ENCODE data around the gene ATP6V1C2.
"Not testable (repeated sequence)": the region's sequence is repeated elsewhere in the genome, so short reads cannot be mapped to it uniquely, and the experiment has no call there.

Gene ATP6V1C2

GRCh38 chr2:10777842-10778723 is 56.7 kb downstream of the ATP6V1C2 start:
- Histone ChIP-seq H3K27me3 (ENCODE audit: insufficient read depth, low read length) (no peaks in the 10 kb centered on the region), H3K27ac (ENCODE audit: low read depth, low read length) (no peak overlapping the region), H3K9ac (ENCODE audit: low read depth, low read length) (no peak overlapping the region), H3K4me1 (ENCODE audit: insufficient read depth, low read length) (peaks cover 4% of the 10 kb centered on the region; the same call in 1 of the 2 replicates), H3K36me3 (ENCODE audit: insufficient read depth, low read length) (peaks cover 45% of the 10 kb centered on the region), H3K9me3 (ENCODE audit: insufficient read depth, low read depth, low read length) (no peaks in the 10 kb centered on the region), H3K4me3 (ENCODE audit: low read length) (no peak overlapping the region)
- 92% methylated on average over 27 of the region's 27 CpGs for WGBS

GRCh38 chr2:10778724-10779115 is 57.3 kb downstream of the ATP6V1C2 start:
- Histone ChIP-seq H3K9ac (ENCODE audit: low read depth, low read length) (no peak overlapping the region), H3K4me1 (ENCODE audit: insufficient read depth, low read length) (peaks cover 4% of the 10 kb centered on the region; the same call in 1 of the 2 replicates), H3K9me3 (ENCODE audit: insufficient read depth, low read depth, low read length) (no peaks in the 10 kb centered on the region), H3K27ac (ENCODE audit: low read depth, low read length) (no peak overlapping the region), H3K4me3 (ENCODE audit: low read length) (no peak overlapping the region), H3K36me3 (ENCODE audit: insufficient read depth, low read length) (peaks cover 51% of the 10 kb centered on the region), H3K27me3 (ENCODE audit: insufficient read depth, low read length) (no peaks in the 10 kb centered on the region)
- 95% methylated on average over 12 of the region's 12 CpGs for WGBS

- no peak overlapping the region for H3K27ac ChIP-seq (ENCODE audit: low read depth, low read length)
- no peaks in the 10 kb centered on the region for H3K9me3 ChIP-seq (ENCODE audit: insufficient read depth, low read depth, low read length)
- no peak overlapping the region for H3K9ac ChIP-seq (ENCODE audit: low read depth, low read length)
- H3K27me3 ChIP-seq (ENCODE audit: insufficient read depth, low read length) = no peaks in the 10 kb centered on the region
- H3K36me3 ChIP-seq (ENCODE audit: insufficient read depth, low read length) = peaks cover 63% of the 10 kb centered on the region
- WGBS = 97% methylated on average over 25 of the region's 25 CpGs
- no peak overlapping the region for H3K4me3 ChIP-seq (ENCODE audit: low read length)
- peaks cover under 1% of the 10 kb centered on the region; the same call in 1 of the 2 replicates for H3K4me1 ChIP-seq (ENCODE audit: insufficient read depth, low read length)
Observed at GRCh38 chr2:10779776-10780490, 58.5 kb downstream of the ATP6V1C2 start.

GRCh38 chr2:10780491-10780820 is 59.0 kb downstream of the ATP6V1C2 start:
- Histone ChIP-seq H3K27ac (ENCODE audit: low read depth, low read length) (no peak overlapping the region), H3K4me1 (ENCODE audit: insufficient read depth, low read length) (no peaks in the 10 kb centered on the region), H3K36me3 (ENCODE audit: insufficient read depth, low read length) (peaks cover 68% of the 10 kb centered on the region), H3K9me3 (ENCODE audit: insufficient read depth, low read depth, low read length) (no peaks in the 10 kb centered on the region), H3K27me3 (ENCODE audit: insufficient read depth, low read length) (no peaks in the 10 kb centered on the region), H3K9ac (ENCODE audit: low read depth, low read length) (no peak overlapping the region), H3K4me3 (ENCODE audit: low read length) (no peak overlapping the region)
- 97% methylated on average over 11 of the region's 11 CpGs for WGBS

GRCh38 chr2:10780821-10781220 is 59.4 kb downstream of the ATP6V1C2 start:
- H3K27me3 ChIP-seq (ENCODE audit: insufficient read depth, low read length); H3K9me3 ChIP-seq (ENCODE audit: insufficient read depth, low read depth, low read length); H3K27ac ChIP-seq (ENCODE audit: low read depth, low read length); H3K9ac ChIP-seq (ENCODE audit: low read depth, low read length); H3K4me3 ChIP-seq (ENCODE audit: low read length); H3K4me1 ChIP-seq (ENCODE audit: insufficient read depth, low read length): not testable (repeated sequence)
- H3K36me3 ChIP-seq (ENCODE audit: insufficient read depth, low read length) = peaks cover 72% of the 10 kb centered on the region
- WGBS = 97% methylated on average over 11 of the region's 11 CpGs

GRCh38 chr2:10781746-10782145 is 60.3 kb downstream of the ATP6V1C2 start:
- no peak overlapping the region for H3K9ac ChIP-seq (ENCODE audit: low read depth, low read length)
- H3K36me3 ChIP-seq (ENCODE audit: insufficient read depth, low read length) = peaks cover 80% of the 10 kb centered on the region
- H3K9me3 ChIP-seq (ENCODE audit: insufficient read depth, low read depth, low read length) = no peaks in the 10 kb centered on the region
- no peaks in the 10 kb centered on the region for H3K27me3 ChIP-seq (ENCODE audit: insufficient read depth, low read length)
- WGBS = 96% methylated on average over 8 of the region's 8 CpGs
- H3K4me3 ChIP-seq (ENCODE audit: low read length) = no peak overlapping the region
- no peak overlapping the region for H3K27ac ChIP-seq (ENCODE audit: low read depth, low read length)
- H3K4me1 ChIP-seq (ENCODE audit: insufficient read depth, low read length) = no peaks in the 10 kb centered on the region

- Histone ChIP-seq H3K36me3 (ENCODE audit: insufficient read depth, low read length) (peaks cover 92% of the 10 kb centered on the region), H3K9me3 (ENCODE audit: insufficient read depth, low read depth, low read length) (no peaks in the 10 kb centered on the region), H3K4me3 (ENCODE audit: low read length) (no peak overlapping the region), H3K9ac (ENCODE audit: low read depth, low read length) (no peak overlapping the region), H3K27me3 (ENCODE audit: insufficient read depth, low read length) (no peaks in the 10 kb centered on the region), H3K4me1 (ENCODE audit: insufficient read depth, low read length) (no peaks in the 10 kb centered on the region), H3K27ac (ENCODE audit: low read depth, low read length) (no peak overlapping the region)
- WGBS = 95% methylated on average over 4 of the region's 4 CpGs
Observed at GRCh38 chr2:10783421-10783820, 62.0 kb downstream of the ATP6V1C2 start.

GRCh38 chr2:10784719-10785118 is 63.3 kb downstream of the ATP6V1C2 start:
- no peaks in the 10 kb centered on the region for H3K27me3 ChIP-seq (ENCODE audit: insufficient read depth, low read length)
- peaks cover 98% of the 10 kb centered on the region for H3K36me3 ChIP-seq (ENCODE audit: insufficient read depth, low read length)
- H3K4me3 ChIP-seq (ENCODE audit: low read length) = no peak overlapping the region
- H3K9me3 ChIP-seq (ENCODE audit: insufficient read depth, low read depth, low read length) = no peaks in the 10 kb centered on the region
- WGBS = 91% methylated on average over 9 of the region's 9 CpGs
- H3K27ac ChIP-seq (ENCODE audit: low read depth, low read length) = no peak overlapping the region
- no peak overlapping the region for H3K9ac ChIP-seq (ENCODE audit: low read depth, low read length)
- no peaks in the 10 kb centered on the region for H3K4me1 ChIP-seq (ENCODE audit: insufficient read depth, low read length)

GRCh38 chr2:10785260-10785659 is 63.8 kb downstream of the ATP6V1C2 start:
- peaks cover 98% of the 10 kb centered on the region for H3K36me3 ChIP-seq (ENCODE audit: insufficient read depth, low read length)
- WGBS = 95% methylated on average over 5 of the region's 5 CpGs

GRCh38 chr2:10786240-10786982 is 65.0 kb downstream of the ATP6V1C2 start:
- no peaks in the 10 kb centered on the region for H3K9me3 ChIP-seq (ENCODE audit: insufficient read depth, low read depth, low read length)
- peaks cover 98% of the 10 kb centered on the region for H3K36me3 ChIP-seq (ENCODE audit: insufficient read depth, low read length)
- H3K9ac ChIP-seq (ENCODE audit: low read depth, low read length) = no peak overlapping the region
- no peaks in the 10 kb centered on the region for H3K27me3 ChIP-seq (ENCODE audit: insufficient read depth, low read length)
- 97% methylated on average over 8 of the region's 12 CpGs for WGBS
- no peaks in the 10 kb centered on the region for H3K4me1 ChIP-seq (ENCODE audit: insufficient read depth, low read length)
- no peak overlapping the region for H3K4me3 ChIP-seq (ENCODE audit: low read length)
- H3K27ac ChIP-seq (ENCODE audit: low read depth, low read length) = no peak overlapping the region

More at GRCh38 chr2:10785260-10785659, 63.8 kb downstream of the ATP6V1C2 start:
- H3K9ac ChIP-seq (ENCODE audit: low read depth, low read length) = no peak overlapping the region
- no peaks in the 10 kb centered on the region for H3K9me3 ChIP-seq (ENCODE audit: insufficient read depth, low read depth, low read length)
- no peak overlapping the region for H3K27ac ChIP-seq (ENCODE audit: low read depth, low read length)
- no peak overlapping the region for H3K4me3 ChIP-seq (ENCODE audit: low read length)
- H3K27me3 ChIP-seq (ENCODE audit: insufficient read depth, low read length) = no peaks in the 10 kb centered on the region
- H3K4me1 ChIP-seq (ENCODE audit: insufficient read depth, low read length) = no peaks in the 10 kb centered on the region

All from HUES64 (cell line).